SK-N-SH treated with all-trans-retinoic acid at 6 μM for 48 hours (cell line): ENCODE results near the gene FAM184A.

ENCODE experiments used
- CREB5 ChIP-seq: fragments of 250-450 bp; sonication (Bioruptor Pico); IDR thresholded peaks from 2 replicates; pipeline ENCODE4 v1.5.1; 2020; ENCODE audit warnings: low read depth, mild to moderate bottlenecking, moderate library complexity
- CSDC2 ChIP-seq: fragments of 250-450 bp; sonication (Bioruptor Pico); IDR thresholded peaks from 2 replicates; pipeline ENCODE4 v1.5.0; 2020; ENCODE audit warnings: mild to moderate bottlenecking, moderate library complexity
- GLIS3 ChIP-seq: fragments of 250-450 bp; sonication (Bioruptor Pico); IDR thresholded peaks from 2 replicates; pipeline ENCODE4 v1.5.0; 2020; ENCODE audit warnings: mild to moderate bottlenecking, moderate library complexity
- OSR1 ChIP-seq: fragments of 250-450 bp; sonication (Bioruptor Pico); IDR thresholded peaks from 2 replicates; pipeline ENCODE4 v1.8.0; 2022; ENCODE audit warnings: moderate library complexity, mild to moderate bottlenecking, inconsistent platforms
- TCF4 ChIP-seq: fragments of 250-450 bp; sonication (Bioruptor Pico); IDR thresholded peaks from 2 replicates; pipeline ENCODE4 v1.8.0; 2021; ENCODE audit warnings: mild to moderate bottlenecking, moderate library complexity, borderline replicate concordance
- TSHZ2 ChIP-seq: fragments of 250-450 bp; sonication (Bioruptor Pico); IDR thresholded peaks from 2 replicates; pipeline ENCODE4 v1.5.0; 2020; ENCODE audit warnings: mild to moderate bottlenecking, moderate library complexity
- ZFP3 ChIP-seq: fragments of 250-450 bp; sonication (Bioruptor Pico); IDR thresholded peaks from 2 replicates; pipeline ENCODE4 v1.5.0; 2020; ENCODE audit warnings: mild to moderate bottlenecking, moderate library complexity
- ZFP30 ChIP-seq: fragments of 450-650 bp; formaldehyde crosslinking; IDR thresholded peaks from 2 replicates; pipeline ENCODE4 v1.5.0; 2022; ENCODE audit warnings: mild to moderate bottlenecking, moderate library complexity
- ZNF8 ChIP-seq: fragments of 450-650 bp; formaldehyde crosslinking; IDR thresholded peaks from 2 replicates; pipeline ENCODE4 v1.5.0; 2020; ENCODE audit warnings: mild to moderate bottlenecking, moderate library complexity
- TF ChIP-seq, protein P1 (sequence below): fragments of 250-450 bp; sonication (Bioruptor Pico); IDR thresholded peaks from 2 replicates; pipeline ENCODE4 v1.8.0; 2021; ENCODE audit warnings: low read depth, mild to moderate bottlenecking, moderate library complexity, borderline replicate concordance
- TF ChIP-seq, protein P2 (sequence below): fragments of 250-450 bp; sonication (Bioruptor Pico); IDR thresholded peaks from 2 replicates; pipeline ENCODE4 v1.5.1; 2021; ENCODE audit warnings: mild to moderate bottlenecking, moderate library complexity

- TF ChIP-seq TCF4 (CRISPR knock-in tag) (no peak), ZFP3 (no peak), CREB5 (CRISPR knock-in tag) (no peak), ZFP30 (CRISPR knock-in tag) (no peak), TSHZ2 (CRISPR knock-in tag) (no peak), OSR1 (CRISPR knock-in tag) (no peak), GLIS3 (CRISPR knock-in tag) (no peak), CSDC2 (CRISPR knock-in tag) (no peak), ZNF8 (CRISPR knock-in tag) (no peak)
- TF ChIP-seq, protein P1, sequence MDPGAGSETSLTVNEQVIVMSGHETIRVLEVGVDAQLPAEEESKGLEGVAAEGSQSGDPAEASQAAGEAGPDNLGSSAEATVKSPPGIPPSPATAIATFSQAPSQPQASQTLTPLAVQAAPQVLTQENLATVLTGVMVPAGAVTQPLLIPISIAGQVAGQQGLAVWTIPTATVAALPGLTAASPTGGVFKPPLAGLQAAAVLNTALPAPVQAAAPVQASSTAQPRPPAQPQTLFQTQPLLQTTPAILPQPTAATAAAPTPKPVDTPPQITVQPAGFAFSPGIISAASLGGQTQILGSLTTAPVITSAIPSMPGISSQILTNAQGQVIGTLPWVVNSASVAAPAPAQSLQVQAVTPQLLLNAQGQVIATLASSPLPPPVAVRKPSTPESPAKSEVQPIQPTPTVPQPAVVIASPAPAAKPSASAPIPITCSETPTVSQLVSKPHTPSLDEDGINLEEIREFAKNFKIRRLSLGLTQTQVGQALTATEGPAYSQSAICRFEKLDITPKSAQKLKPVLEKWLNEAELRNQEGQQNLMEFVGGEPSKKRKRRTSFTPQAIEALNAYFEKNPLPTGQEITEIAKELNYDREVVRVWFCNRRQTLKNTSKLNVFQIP (CRISPR knock-in tag) = no peak
- TF ChIP-seq, protein P2, sequence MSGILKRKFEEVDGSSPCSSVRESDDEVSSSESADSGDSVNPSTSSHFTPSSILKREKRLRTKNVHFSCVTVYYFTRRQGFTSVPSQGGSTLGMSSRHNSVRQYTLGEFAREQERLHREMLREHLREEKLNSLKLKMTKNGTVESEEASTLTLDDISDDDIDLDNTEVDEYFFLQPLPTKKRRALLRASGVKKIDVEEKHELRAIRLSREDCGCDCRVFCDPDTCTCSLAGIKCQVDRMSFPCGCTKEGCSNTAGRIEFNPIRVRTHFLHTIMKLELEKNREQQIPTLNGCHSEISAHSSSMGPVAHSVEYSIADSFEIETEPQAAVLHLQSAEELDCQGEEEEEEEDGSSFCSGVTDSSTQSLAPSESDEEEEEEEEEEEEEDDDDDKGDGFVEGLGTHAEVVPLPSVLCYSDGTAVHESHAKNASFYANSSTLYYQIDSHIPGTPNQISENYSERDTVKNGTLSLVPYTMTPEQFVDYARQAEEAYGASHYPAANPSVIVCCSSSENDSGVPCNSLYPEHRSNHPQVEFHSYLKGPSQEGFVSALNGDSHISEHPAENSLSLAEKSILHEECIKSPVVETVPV (CRISPR knock-in tag) = no peak
These were observed 78.9 kb downstream of the FAM184A start for GRCh38 chr6:118999494-119000040.
